ENCODE measurements around the gene TUBGCP3.

TUBGCP3 gene

GRCh38 chr13:112455476-112456059, 132.4 kb downstream of the TUBGCP3 start:
- no peak overlapping the region for H3K4me3 ChIP-seq (ENCODE audit: low read depth in 1 of 2, low read length in 2 of 2)
- peaks cover 0 to 13% of the 10 kb centered on the region in 2 donors for H3K9me3 ChIP-seq (ENCODE audit: control insufficient read depth in 1 of 2, low read length in 2 of 2)
- no peaks in the 10 kb centered on the region for H3K36me3 ChIP-seq (ENCODE audit: control insufficient read depth in 1 of 2, insufficient read depth in 2 of 2, low read length in 2 of 2)
- H3K4me1 ChIP-seq (ENCODE audit: control insufficient read depth in 1 of 2, insufficient read depth in 2 of 2, low read length in 2 of 2): no peaks in the 10 kb centered on the region
- no peak overlapping the region for H3K27ac ChIP-seq (ENCODE audit: low read length)
- no peaks in the 10 kb centered on the region for H3K27me3 ChIP-seq (ENCODE audit: low read depth, low read length)

- no peaks in the 10 kb centered on the region for H3K36me3 ChIP-seq (ENCODE audit: control insufficient read depth in 1 of 2, insufficient read depth in 2 of 2, low read length in 2 of 2)
- no peak overlapping the region for H3K27ac ChIP-seq (ENCODE audit: low read length)
- no peak overlapping the region for H3K4me3 ChIP-seq (ENCODE audit: low read depth in 1 of 2, low read length in 2 of 2)
- H3K9me3 ChIP-seq (ENCODE audit: control insufficient read depth in 1 of 2, low read length in 2 of 2): peaks cover 0 to 13% of the 10 kb centered on the region in 2 donors
- H3K27me3 ChIP-seq (ENCODE audit: low read depth, low read length): no peaks in the 10 kb centered on the region
- no peaks in the 10 kb centered on the region for H3K4me1 ChIP-seq (ENCODE audit: control insufficient read depth in 1 of 2, insufficient read depth in 2 of 2, low read length in 2 of 2)
Measured at GRCh38 chr13:112454648-112455334, 133.2 kb downstream of the TUBGCP3 start.

GRCh38 chr13:112453874-112454647, 133.9 kb downstream of the TUBGCP3 start:
- no peak overlapping the region for H3K4me3 ChIP-seq (ENCODE audit: low read depth in 1 of 2, low read length in 2 of 2)
- H3K4me1 ChIP-seq (ENCODE audit: control insufficient read depth in 1 of 2, insufficient read depth in 2 of 2, low read length in 2 of 2): no peaks in the 10 kb centered on the region
- no peak overlapping the region for H3K27ac ChIP-seq (ENCODE audit: low read length)
- H3K36me3 ChIP-seq (ENCODE audit: control insufficient read depth in 1 of 2, insufficient read depth in 2 of 2, low read length in 2 of 2): no peaks in the 10 kb centered on the region
- peaks cover 0 to 12% of the 10 kb centered on the region in 2 donors for H3K9me3 ChIP-seq (ENCODE audit: control insufficient read depth in 1 of 2, low read length in 2 of 2)
- H3K27me3 ChIP-seq (ENCODE audit: low read depth, low read length): no peaks in the 10 kb centered on the region

GRCh38 chr13:112453207-112453829, 134.6 kb downstream of the TUBGCP3 start:
- Histone ChIP-seq H3K27ac (ENCODE audit: low read length) (no peak overlapping the region), H3K4me1 (ENCODE audit: control insufficient read depth in 1 of 2, insufficient read depth in 2 of 2, low read length in 2 of 2) (no peaks in the 10 kb centered on the region), H3K36me3 (ENCODE audit: control insufficient read depth in 1 of 2, insufficient read depth in 2 of 2, low read length in 2 of 2) (no peaks in the 10 kb centered on the region), H3K9me3 (ENCODE audit: control insufficient read depth in 1 of 2, low read length in 2 of 2) (peaks cover 0 to 6% of the 10 kb centered on the region in 2 donors), H3K4me3 (ENCODE audit: low read depth in 1 of 2, low read length in 2 of 2) (no peak overlapping the region), H3K27me3 (ENCODE audit: low read depth, low read length) (no peaks in the 10 kb centered on the region)

- Histone ChIP-seq H3K9me3 (ENCODE audit: control insufficient read depth in 1 of 2, low read length in 2 of 2) (peaks cover 0 to 6% of the 10 kb centered on the region in 2 donors), H3K27me3 (ENCODE audit: low read depth, low read length) (no peaks in the 10 kb centered on the region), H3K27ac (ENCODE audit: low read length) (no peak overlapping the region), H3K4me3 (ENCODE audit: low read depth in 1 of 2, low read length in 2 of 2) (no peak overlapping the region), H3K4me1 (ENCODE audit: control insufficient read depth in 1 of 2, insufficient read depth in 2 of 2, low read length in 2 of 2) (no peaks in the 10 kb centered on the region), H3K36me3 (ENCODE audit: control insufficient read depth in 1 of 2, insufficient read depth in 2 of 2, low read length in 2 of 2) (no peaks in the 10 kb centered on the region)
Measured at GRCh38 chr13:112452380-112453206, 135.4 kb downstream of the TUBGCP3 start.

GRCh38 chr13:112451512-112452379, 136.2 kb downstream of the TUBGCP3 start:
- no peaks in the 10 kb centered on the region for H3K27me3 ChIP-seq (ENCODE audit: low read depth, low read length)
- no peak overlapping the region for H3K4me3 ChIP-seq (ENCODE audit: low read depth in 1 of 2, low read length in 2 of 2)
- no peaks in the 10 kb centered on the region for H3K36me3 ChIP-seq (ENCODE audit: control insufficient read depth in 1 of 2, insufficient read depth in 2 of 2, low read length in 2 of 2)
- peaks cover 0 to 6% of the 10 kb centered on the region in 2 donors for H3K9me3 ChIP-seq (ENCODE audit: control insufficient read depth in 1 of 2, low read length in 2 of 2)
- H3K4me1 ChIP-seq (ENCODE audit: control insufficient read depth in 1 of 2, insufficient read depth in 2 of 2, low read length in 2 of 2): no peaks in the 10 kb centered on the region
- no peak overlapping the region for H3K27ac ChIP-seq (ENCODE audit: low read length)

GRCh38 chr13:112450904-112451240, 137.1 kb downstream of the TUBGCP3 start:
- Histone ChIP-seq H3K27ac (ENCODE audit: low read length) (no peak overlapping the region), H3K4me1 (ENCODE audit: control insufficient read depth in 1 of 2, insufficient read depth in 2 of 2, low read length in 2 of 2) (no peaks in the 10 kb centered on the region), H3K36me3 (ENCODE audit: control insufficient read depth in 1 of 2, insufficient read depth in 2 of 2, low read length in 2 of 2) (no peaks in the 10 kb centered on the region), H3K4me3 (ENCODE audit: low read depth in 1 of 2, low read length in 2 of 2) (no peak overlapping the region), H3K27me3 (ENCODE audit: low read depth, low read length) (no peaks in the 10 kb centered on the region), H3K9me3 (ENCODE audit: control insufficient read depth in 1 of 2, low read length in 2 of 2) (no peaks in the 10 kb centered on the region)

GRCh38 chr13:112450118-112450903, 137.6 kb downstream of the TUBGCP3 start:
- Histone ChIP-seq H3K36me3 (ENCODE audit: control insufficient read depth in 1 of 2, insufficient read depth in 2 of 2, low read length in 2 of 2) (no peaks in the 10 kb centered on the region), H3K4me3 (ENCODE audit: low read depth in 1 of 2, low read length in 2 of 2) (no peak overlapping the region), H3K4me1 (ENCODE audit: control insufficient read depth in 1 of 2, insufficient read depth in 2 of 2, low read length in 2 of 2) (no peaks in the 10 kb centered on the region), H3K27ac (ENCODE audit: low read length) (no peak overlapping the region), H3K9me3 (ENCODE audit: control insufficient read depth in 1 of 2, low read length in 2 of 2) (no peaks in the 10 kb centered on the region), H3K27me3 (ENCODE audit: low read depth, low read length) (no peaks in the 10 kb centered on the region)

- H3K4me3 ChIP-seq (ENCODE audit: low read depth in 1 of 2, low read length in 2 of 2): no peak overlapping the region
- H3K4me1 ChIP-seq (ENCODE audit: control insufficient read depth in 1 of 2, insufficient read depth in 2 of 2, low read length in 2 of 2): no peaks in the 10 kb centered on the region
- no peaks in the 10 kb centered on the region for H3K27me3 ChIP-seq (ENCODE audit: low read depth, low read length)
Measured at GRCh38 chr13:112449545-112449930, 138.4 kb downstream of the TUBGCP3 start.

More at GRCh38 chr13:112449545-112449930, 138.4 kb downstream of the TUBGCP3 start:
- Histone ChIP-seq H3K9me3 (ENCODE audit: control insufficient read depth in 1 of 2, low read length in 2 of 2) (no peaks in the 10 kb centered on the region), H3K27ac (ENCODE audit: low read length) (no peak overlapping the region), H3K36me3 (ENCODE audit: control insufficient read depth in 1 of 2, insufficient read depth in 2 of 2, low read length in 2 of 2) (no peaks in the 10 kb centered on the region)
